MM.1S (cell line): Measurements from ENCODE around the gene SSTR4.

Experiments used
- EZH2 ChIP-seq: fragments of 300-600 bp; sonication (generic); optimal IDR thresholded peaks from 2 replicates; pipeline ENCODE3; 2017; ENCODE audit warnings: low read depth, mild to moderate bottlenecking, antibody characterized with exemption, low read length, mixed read lengths
- EZH2phosphoT487 ChIP-seq: fragments of 300-600 bp; sonication (generic); IDR thresholded peaks from 2 replicates; pipeline ENCODE4 v1.6.1; 2018; ENCODE audit warnings: antibody characterized with exemption, low read length
- TF ChIP-seq, protein P1 (sequence below): fragments of 300-600 bp; sonication (generic); IDR thresholded peaks from 2 replicates; pipeline ENCODE4 v1.5.1; 2016; ENCODE audit warnings: antibody characterized with exemption, low read length, mixed read lengths

GRCh38 chr20:23021951-23022350 is 13.2 kb upstream of the SSTR4 start:
- TF ChIP-seq, protein P1, sequence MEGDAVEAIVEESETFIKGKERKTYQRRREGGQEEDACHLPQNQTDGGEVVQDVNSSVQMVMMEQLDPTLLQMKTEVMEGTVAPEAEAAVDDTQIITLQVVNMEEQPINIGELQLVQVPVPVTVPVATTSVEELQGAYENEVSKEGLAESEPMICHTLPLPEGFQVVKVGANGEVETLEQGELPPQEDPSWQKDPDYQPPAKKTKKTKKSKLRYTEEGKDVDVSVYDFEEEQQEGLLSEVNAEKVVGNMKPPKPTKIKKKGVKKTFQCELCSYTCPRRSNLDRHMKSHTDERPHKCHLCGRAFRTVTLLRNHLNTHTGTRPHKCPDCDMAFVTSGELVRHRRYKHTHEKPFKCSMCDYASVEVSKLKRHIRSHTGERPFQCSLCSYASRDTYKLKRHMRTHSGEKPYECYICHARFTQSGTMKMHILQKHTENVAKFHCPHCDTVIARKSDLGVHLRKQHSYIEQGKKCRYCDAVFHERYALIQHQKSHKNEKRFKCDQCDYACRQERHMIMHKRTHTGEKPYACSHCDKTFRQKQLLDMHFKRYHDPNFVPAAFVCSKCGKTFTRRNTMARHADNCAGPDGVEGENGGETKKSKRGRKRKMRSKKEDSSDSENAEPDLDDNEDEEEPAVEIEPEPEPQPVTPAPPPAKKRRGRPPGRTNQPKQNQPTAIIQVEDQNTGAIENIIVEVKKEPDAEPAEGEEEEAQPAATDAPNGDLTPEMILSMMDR, result no peak
- TF ChIP-seq EZH2, result no peak
- no peak for TF ChIP-seq EZH2phosphoT487
